Suppressor macrophage treated with lipopolysaccharide for 1 hour (primary cell): ENCODE measurements around the gene TOM1L2.
A peak's percentile ranks its signal among the peaks of the same experiment; 100 is the strongest.
"Not testable (repeated sequence)": the region's sequence is repeated elsewhere in the genome, so short reads cannot be mapped to it uniquely, and the experiment has no call there.

Experiments
- DNase-seq, 3 donors: peaks; one replicate each; pipeline ENCODE4 v3.0.0-alpha.2; 2020 to 2022

The TOM1L2 gene

DNA sequence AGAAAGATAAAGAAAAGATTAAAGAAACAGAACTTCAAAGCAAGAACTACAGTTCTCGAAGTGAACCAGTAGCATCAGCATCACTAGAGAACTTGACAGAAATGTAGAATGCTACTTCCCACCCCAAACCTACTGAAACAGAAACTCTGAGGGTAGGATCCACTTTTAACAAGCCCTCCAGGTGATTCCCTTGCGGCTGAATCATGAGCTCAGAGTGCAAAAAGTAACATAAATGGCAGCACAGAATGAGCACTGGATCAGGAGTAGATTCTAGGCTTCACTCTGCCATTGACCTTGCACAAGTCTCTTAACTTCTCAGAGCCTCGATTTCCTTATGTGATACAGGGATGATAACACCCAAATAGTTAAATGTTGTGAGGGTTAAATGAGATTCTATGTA, 5.8 kb downstream of the TOM1L2 start:
- DNase-seq: no peak

DNA sequence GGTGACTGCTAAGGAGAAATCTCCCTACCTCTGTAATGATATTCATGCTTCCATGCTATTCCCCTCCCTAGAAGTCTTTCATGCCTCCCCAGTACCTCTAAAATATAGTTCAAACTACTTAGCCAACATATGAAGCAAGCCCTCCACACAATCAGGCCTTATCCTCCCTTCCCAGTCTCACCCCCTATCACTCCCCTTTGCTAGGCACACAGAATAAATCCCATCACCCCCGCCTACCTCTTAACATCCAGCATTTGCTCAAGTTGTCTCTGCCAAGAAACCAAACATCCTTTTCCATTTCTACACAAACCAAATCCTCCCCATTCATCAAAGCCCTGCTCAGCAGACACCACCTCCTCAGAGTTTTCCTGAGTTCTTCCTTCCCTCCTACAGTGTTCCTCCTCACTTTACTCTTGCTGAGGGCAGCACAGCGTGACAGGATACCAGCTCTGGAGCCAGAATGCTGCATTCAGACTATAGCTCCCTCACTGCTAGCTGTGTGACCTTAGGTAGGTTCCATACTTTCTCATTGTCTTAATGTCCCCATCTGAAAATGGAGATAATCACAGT, 7.0 kb downstream of the TOM1L2 start:
- no peak for DNase-seq

DNA sequence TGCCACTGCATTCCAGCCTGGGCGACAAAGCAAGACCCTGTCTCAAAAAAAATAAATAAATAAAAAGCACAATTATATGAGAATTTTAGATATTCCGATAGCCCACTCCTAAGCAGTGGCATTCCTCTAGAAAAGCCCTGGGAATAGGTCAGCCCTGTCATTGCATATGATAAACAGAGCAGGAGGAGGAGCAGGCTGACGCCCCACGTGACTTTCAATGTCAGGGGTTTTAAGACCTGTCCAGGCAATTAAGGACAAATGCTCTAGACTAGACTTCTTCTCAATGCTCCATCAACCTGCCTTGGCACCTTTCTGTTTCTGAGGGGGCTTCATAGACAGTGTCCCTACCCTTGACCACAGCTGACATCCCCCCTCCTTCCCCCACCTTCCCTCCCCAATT, 7.5 kb downstream of the TOM1L2 start:
- no peak for DNase-seq

GRCh38 chr17:17963694-17964436, 8.3 kb downstream of the TOM1L2 start:
- DNase-seq: no peak

DNA sequence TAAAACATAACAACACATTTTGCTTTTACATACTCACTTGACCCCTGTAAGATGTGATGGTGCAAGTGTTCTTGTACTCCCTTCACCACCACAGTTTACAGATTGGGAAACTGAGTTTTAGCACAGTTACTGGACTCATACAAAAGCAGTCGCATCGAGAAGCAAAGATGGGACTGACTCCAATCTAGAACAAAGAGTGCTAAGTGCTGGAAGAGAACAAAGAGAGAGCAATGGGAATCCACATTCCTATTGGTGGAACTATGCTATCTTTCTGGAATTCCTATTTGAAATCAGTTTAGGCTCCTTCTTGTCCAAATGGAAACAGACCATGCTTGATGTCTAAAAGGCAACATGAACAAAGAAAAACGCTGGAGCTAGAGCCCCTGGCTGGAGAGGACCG, 9.1 kb downstream of the TOM1L2 start:
- no peak for DNase-seq

- no peak for DNase-seq
Observed at GRCh38 chr17:17960500-17961030, 11.6 kb downstream of the TOM1L2 start.

DNA sequence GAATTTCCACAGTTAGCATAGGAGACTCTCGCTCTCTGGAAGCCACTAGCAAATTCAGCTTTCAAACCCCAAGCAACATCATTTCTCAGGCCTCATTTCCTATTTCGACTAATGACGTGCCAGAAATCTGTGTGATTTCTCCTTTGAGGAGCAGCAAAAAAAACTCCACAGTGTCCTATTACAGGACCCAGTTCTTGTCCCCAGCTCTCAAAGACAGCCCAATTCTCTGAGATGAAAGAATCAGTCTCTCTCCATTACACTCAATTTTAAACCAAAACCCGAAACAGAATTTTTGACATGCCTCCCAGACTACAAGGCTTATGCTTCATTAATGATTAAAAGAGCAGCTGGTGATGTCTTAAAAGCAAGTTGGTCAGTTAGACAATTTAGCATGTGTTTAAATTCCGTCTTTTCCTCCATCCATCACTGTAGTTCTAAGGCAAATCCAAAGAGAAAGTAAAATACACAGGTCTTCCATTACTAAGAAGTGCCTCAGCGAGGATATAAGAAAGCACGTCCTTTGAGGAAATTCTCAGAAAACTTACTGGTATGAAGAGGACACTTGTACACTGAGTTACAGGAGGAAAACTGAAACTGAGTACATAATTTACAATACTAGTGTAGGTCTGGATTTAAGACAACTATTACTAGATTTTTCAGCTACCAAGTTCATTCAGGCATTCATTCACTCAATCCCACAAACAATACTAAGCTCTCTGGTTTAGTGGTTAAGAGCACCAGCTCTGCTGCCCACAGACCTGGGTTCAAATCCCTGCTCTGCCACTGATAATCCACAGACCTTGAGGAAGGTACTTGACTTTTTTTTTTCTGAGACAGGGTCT, 12.5 kb downstream of the TOM1L2 start:
- DNase-seq: peak; percentile 40 to 61 (median 60)

- peak; percentile 72 to 84 (median 78) for DNase-seq
Observed at GRCh38 chr17:17958982-17959381, 13.2 kb downstream of the TOM1L2 start.

DNA sequence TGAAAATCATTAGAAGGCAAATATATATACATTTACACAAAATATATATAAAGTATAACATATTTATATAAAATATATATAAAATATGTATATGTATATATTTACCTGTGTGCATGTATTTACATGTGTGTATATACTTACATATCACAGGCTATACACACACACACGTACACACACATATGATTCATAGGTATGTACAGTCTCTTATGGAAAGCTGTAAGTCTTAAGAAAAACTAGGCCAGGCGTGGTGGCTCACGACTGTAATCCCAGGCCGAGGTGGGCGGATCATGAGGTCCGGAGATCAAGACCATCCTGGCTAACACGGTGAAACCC, 14.7 kb downstream of the TOM1L2 start:
- DNase-seq: no peak

DNA sequence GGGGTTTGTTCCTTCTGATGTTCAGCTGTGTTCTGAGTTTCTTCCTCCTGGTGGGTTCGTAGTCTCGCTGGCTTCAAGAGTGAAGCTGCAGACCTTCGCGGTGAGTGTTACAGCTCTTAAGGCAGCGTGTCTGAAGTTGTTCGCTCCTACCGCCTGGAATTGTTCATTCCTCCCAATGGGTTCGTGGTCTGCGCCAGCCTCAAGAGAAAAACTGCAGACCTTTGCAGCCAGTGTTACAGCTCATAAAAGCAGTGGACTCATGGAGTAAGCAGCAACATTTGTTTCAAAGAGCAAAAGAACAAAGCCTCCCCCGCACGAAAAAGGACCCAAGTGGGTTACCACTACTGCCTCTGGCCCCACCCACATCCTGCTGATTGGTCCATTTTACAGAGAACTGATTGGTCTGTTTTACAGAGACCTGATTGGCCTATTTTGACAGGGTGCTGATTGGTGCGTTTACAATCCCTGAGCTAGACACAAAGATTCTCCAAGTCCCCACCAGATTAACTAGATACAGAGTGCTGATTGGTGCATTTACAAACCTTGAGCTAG, 16.3 kb downstream of the TOM1L2 start:
- DNase-seq: not testable (repeated sequence)

- no peak for DNase-seq
Observed at GRCh38 chr17:17954079-17954478, 18.1 kb downstream of the TOM1L2 start.

DNA sequence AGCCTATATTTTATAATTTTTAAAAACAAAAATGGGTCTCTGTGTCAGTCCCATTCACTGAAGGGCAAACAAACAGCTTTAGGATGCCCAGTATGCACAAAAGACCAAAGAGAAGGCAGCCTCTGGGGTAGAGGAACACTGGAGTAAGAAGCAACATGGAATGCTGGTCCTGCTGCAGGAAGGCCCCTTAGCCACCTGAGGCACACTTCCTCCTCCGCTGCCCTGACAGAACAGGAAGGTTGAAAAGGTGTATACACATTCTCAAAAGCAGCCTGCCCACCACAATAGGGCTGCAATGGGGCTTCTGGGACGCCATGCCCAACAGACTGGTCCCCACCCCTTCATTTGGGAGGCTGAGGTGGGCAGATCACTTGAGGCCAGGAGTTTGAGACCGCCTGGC, 19.5 kb downstream of the TOM1L2 start:
- DNase-seq: no peak

DNA sequence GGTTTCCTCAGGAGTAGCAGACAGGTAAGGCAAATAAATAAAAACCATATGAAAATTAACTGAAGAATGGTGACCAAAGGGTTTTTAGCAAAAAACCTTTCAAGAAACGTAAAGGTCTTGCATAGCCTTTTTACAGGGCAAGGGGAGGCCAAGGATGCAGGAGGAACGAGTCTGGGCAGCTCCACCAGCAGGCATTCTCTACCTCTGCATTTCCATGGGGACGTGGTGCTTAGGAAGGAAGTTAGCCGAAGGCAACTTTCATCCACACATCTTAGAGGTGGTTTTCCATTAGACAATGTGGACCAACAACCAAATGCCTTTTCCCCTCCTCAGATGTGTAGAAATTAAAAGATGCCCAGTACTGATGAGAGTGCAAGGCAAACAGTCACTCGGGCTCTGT, 20.7 kb downstream of the TOM1L2 start:
- no peak for DNase-seq

- no peak for DNase-seq
Observed at GRCh38 chr17:17950806-17951205, 21.4 kb downstream of the TOM1L2 start.

GRCh38 chr17:17950347-17950746, 21.9 kb downstream of the TOM1L2 start:
- no peak for DNase-seq

DNA sequence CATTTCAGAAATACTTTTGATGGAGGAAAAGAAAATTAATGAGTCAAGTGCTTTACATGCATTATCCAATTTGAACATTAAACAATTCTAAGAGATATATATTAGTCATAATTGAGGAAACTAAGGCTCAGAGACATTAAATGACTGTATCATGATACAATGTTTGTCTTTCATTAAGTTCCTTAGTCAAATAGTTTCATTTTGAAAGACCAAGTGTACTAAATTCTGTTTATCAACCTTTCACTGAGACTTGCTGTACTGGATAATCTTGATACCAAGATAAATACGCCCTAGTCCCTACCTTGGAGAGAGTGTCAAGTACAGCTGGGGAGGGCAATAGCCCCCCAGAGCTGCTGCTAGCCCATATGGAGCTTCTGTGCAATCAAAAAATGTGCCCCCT, 24.2 kb downstream of the TOM1L2 start:
- DNase-seq: no peak

- no peak for DNase-seq
Observed at GRCh38 chr17:17947309-17947708, 24.9 kb downstream of the TOM1L2 start.

GRCh38 chr17:17946093-17946492, 26.1 kb downstream of the TOM1L2 start:
- no peak for DNase-seq

DNA sequence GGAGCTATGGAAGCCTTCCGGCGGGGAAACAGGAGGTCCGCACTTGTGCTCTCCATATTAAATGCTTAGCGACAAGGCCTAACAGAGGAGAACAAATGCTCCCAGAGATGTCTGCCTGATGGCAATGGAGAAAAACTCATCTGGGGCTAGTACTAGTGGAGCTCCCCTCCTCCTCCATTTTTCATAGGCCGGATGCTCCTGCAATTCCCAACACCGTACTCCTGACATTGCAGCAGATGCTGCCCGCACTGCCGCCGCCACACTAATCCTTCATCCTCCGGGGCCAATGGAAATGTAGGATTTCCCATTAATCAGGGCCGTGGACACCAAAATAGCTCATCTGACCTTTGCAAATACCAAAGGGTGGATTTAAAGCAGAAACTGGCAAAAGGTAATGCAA, 27.5 kb downstream of the TOM1L2 start:
- DNase-seq: no peak

DNA sequence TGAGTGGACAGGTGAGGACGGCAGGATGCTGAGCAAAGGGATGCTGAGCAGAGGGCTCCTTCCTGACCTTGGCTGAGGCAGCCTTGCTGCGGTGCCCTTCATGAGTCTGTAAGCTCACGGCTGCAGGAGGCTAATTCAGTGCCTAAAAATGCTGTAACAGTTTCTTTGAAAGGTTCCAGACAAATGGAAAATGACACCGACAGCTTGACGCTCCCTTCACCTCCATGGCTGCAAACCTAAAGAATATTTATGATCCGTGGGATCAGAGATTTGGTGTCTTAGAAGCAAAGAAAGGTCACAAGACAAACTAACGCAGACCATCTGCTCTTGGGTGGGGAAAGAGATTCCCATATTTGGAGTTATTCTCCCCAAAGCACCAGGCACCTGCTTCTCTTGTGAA, 28.0 kb downstream of the TOM1L2 start:
- no peak for DNase-seq

GRCh38 chr17:17943281-17943984, 28.8 kb downstream of the TOM1L2 start:
- no peak for DNase-seq

DNA sequence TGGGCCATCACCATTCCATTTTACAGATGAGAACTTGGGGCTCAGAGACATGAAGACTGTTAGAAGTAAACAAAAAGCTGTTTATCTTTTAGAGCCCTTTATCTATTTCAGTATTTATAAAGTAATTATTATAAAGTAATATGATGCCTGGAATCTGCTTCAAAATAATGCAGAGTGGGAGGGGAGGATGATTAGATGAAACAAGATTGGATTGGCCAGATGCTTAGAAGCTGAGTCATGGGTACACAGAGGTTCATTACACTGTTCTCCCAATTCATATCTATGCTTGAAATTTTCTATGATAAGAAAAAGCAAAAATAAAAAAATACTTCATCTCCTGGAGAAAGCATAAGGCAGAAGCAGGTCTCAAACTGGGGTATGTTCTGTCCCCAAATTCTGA, 29.4 kb downstream of the TOM1L2 start:
- DNase-seq: no peak

- no peak for DNase-seq
Observed at GRCh38 chr17:17941015-17941414, 31.2 kb downstream of the TOM1L2 start.
